Measurements from ENCODE around the gene SLC7A7.

DNA sequence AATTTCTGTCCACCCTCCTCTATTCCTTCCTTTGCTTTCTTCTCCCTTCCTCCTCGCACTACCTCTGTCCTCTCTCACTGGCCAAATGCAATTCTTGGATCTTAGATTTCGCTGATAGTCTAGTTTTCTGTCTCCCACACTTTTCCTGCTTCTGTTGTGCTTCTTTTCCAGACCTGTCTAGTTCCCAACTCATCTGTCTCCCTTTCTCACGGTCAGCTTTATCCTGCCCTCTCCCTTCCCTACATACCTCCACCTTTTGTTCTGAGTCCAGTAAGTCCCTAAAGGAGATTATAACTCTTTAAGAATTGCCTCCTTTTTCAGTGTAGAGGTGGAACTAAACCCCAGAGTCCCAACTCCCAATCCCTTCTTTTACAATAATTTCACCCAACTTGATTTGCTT lies 20.3 kb upstream of the SLC7A7 start:
- TF ChIP-seq, protein P1, sequence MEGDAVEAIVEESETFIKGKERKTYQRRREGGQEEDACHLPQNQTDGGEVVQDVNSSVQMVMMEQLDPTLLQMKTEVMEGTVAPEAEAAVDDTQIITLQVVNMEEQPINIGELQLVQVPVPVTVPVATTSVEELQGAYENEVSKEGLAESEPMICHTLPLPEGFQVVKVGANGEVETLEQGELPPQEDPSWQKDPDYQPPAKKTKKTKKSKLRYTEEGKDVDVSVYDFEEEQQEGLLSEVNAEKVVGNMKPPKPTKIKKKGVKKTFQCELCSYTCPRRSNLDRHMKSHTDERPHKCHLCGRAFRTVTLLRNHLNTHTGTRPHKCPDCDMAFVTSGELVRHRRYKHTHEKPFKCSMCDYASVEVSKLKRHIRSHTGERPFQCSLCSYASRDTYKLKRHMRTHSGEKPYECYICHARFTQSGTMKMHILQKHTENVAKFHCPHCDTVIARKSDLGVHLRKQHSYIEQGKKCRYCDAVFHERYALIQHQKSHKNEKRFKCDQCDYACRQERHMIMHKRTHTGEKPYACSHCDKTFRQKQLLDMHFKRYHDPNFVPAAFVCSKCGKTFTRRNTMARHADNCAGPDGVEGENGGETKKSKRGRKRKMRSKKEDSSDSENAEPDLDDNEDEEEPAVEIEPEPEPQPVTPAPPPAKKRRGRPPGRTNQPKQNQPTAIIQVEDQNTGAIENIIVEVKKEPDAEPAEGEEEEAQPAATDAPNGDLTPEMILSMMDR (IDR thresholded peaks at IDR 0.05; ENCODE audit: low read depth, low read length, missing input control): no peak
- TF ChIP-seq RAD21 (IDR thresholded peaks at IDR 0.05): no peak
- TF ChIP-seq, protein P2, sequence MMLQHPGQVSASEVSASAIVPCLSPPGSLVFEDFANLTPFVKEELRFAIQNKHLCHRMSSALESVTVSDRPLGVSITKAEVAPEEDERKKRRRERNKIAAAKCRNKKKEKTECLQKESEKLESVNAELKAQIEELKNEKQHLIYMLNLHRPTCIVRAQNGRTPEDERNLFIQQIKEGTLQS (IDR thresholded peaks at IDR 0.05): no peak
- TF ChIP-seq, protein P3, sequence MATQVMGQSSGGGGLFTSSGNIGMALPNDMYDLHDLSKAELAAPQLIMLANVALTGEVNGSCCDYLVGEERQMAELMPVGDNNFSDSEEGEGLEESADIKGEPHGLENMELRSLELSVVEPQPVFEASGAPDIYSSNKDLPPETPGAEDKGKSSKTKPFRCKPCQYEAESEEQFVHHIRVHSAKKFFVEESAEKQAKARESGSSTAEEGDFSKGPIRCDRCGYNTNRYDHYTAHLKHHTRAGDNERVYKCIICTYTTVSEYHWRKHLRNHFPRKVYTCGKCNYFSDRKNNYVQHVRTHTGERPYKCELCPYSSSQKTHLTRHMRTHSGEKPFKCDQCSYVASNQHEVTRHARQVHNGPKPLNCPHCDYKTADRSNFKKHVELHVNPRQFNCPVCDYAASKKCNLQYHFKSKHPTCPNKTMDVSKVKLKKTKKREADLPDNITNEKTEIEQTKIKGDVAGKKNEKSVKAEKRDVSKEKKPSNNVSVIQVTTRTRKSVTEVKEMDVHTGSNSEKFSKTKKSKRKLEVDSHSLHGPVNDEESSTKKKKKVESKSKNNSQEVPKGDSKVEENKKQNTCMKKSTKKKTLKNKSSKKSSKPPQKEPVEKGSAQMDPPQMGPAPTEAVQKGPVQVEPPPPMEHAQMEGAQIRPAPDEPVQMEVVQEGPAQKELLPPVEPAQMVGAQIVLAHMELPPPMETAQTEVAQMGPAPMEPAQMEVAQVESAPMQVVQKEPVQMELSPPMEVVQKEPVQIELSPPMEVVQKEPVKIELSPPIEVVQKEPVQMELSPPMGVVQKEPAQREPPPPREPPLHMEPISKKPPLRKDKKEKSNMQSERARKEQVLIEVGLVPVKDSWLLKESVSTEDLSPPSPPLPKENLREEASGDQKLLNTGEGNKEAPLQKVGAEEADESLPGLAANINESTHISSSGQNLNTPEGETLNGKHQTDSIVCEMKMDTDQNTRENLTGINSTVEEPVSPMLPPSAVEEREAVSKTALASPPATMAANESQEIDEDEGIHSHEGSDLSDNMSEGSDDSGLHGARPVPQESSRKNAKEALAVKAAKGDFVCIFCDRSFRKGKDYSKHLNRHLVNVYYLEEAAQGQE (IDR thresholded peaks at IDR 0.05): no peak
- no peak for TF ChIP-seq TAF1 (conservative IDR thresholded peaks at IDR 0.05)
- TF ChIP-seq RXRA (IDR thresholded peaks at IDR 0.05): no peak
- TF ChIP-seq, protein P4, sequence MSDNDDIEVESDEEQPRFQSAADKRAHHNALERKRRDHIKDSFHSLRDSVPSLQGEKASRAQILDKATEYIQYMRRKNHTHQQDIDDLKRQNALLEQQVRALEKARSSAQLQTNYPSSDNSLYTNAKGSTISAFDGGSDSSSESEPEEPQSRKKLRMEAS (IDR thresholded peaks at IDR 0.05): no peak
- TF ChIP-seq JUND (IDR thresholded peaks at IDR 0.05): no peak
- no peak for TF ChIP-seq FOXA1 (IDR thresholded peaks at IDR 0.05)
- no peak for TF ChIP-seq YY1 (IDR thresholded peaks at IDR 0.05)

Data from liver (tissue), 3 donors.